Right hindlimb (tissue), 1 donor: ENCODE measurements around the gene WDR86.
A peak's percentile ranks its signal among the peaks of the same experiment; 100 is the strongest.

Source experiments
- DNase-seq: peaks from one replicate; pipeline ENCODE4 v3.0.0-alpha.2; 2018

The WDR86 gene, protein sequence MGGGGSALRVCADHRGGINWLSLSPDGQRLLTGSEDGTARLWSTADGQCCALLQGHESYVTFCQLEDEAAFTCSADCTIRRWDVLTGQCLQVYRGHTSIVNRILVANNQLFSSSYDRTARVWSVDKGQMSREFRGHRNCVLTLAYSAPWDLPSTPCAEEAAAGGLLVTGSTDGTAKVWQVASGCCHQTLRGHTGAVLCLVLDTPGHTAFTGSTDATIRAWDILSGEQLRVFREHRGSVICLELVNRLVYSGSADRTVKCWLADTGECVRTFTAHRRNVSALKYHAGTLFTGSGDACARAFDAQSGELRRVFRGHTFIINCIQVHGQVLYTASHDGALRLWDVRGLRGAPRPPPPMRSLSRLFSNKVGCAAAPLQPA

DNA sequence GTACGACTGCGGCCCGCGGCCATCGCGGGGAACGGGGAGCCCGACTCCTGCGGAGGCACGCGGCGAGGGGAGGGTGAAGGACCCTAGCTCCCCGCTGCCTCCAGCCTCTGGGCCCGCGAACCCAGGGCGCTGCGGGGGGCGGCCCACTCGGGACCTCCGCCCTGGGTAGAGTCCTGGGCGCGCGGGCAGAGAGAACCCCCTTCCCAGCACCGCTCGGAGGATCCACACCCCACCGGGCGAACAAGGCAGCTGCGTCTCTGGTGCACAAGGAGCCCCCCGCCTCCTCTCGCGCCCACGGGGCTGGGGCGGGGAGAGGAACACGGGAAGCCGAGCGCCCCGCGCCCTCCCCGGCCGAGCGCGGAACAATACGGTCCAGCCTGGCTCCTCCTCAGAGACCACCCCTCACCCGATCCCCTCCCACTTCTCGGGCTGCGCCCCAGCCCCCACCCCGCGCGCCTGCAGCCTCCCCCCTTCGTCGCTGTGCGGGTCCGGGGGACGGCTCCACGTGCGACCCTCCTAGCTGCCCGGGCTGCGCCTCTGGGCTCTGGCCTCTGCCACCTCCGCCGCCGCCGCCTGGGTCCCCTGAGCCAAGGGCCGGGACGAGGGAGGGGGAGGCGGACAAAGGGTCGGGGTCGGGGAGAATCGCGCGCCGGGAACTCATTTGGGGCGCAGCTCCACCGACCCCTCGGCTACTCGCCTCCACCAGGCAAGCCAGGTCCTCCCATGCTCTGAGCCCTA lies at the start of gene WDR86:
Gene WDR86, minus strand, starts transcription at position 372 of the 738 bp plus-strand sequence. CDS start 449 bp downstream, outside the sequence.
- DNase-seq: peak; percentile 72

- DNase-seq: no peak
These were observed 47.7 kb upstream of the WDR86 start for GRCh38 chr7:151457534-151457933.

- no peak for DNase-seq
These were observed 46.9 kb upstream of the WDR86 start for GRCh38 chr7:151456782-151457181.

- no peak for DNase-seq
These were observed 46.4 kb upstream of the WDR86 start for GRCh38 chr7:151456276-151456675.

DNA sequence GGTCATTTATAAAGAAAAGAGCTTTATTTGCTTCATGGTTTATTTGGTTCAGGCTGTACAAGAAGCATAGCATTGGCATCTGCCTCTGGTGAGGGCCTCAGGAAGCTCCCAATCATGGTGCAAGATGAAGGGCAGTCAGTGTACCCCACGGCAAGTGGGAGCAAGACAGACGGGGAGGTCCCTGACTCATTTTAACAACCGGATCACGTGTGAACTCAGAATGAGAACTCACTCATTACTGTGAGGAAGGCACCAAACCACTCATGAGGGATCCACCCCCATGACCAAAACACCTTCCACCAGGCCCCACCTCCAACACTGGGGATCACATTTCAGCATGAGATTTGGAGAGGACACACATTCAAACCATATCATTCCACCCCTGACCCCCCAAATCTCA lies 45.9 kb upstream of the WDR86 start:
- no peak for DNase-seq

GRCh38 chr7:151454932-151455530 lies 45.2 kb upstream of the WDR86 start:
- no peak for DNase-seq

DNA sequence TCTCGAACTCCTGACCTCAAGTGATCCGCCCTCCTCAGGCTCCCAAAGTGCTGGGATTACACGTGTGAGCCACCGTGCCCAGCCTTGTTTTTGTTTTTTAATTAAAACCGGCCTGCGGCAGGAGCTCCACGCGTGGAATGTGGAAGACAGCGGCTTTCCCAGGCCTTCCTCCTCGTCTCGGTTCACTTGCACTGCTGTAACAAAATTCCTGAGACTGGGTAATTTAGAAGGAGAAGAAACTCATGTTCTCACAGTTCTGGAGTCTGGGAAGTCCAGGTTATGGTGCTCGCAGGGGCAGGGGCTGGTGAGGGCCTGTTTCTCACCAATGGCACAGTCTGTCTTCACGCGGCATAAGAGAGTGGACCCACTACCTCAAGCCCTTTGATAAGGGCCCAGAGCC lies 44.5 kb upstream of the WDR86 start:
- DNase-seq: no peak

- no peak for DNase-seq
These were observed 43.5 kb upstream of the WDR86 start for GRCh38 chr7:151453326-151453791.

DNA sequence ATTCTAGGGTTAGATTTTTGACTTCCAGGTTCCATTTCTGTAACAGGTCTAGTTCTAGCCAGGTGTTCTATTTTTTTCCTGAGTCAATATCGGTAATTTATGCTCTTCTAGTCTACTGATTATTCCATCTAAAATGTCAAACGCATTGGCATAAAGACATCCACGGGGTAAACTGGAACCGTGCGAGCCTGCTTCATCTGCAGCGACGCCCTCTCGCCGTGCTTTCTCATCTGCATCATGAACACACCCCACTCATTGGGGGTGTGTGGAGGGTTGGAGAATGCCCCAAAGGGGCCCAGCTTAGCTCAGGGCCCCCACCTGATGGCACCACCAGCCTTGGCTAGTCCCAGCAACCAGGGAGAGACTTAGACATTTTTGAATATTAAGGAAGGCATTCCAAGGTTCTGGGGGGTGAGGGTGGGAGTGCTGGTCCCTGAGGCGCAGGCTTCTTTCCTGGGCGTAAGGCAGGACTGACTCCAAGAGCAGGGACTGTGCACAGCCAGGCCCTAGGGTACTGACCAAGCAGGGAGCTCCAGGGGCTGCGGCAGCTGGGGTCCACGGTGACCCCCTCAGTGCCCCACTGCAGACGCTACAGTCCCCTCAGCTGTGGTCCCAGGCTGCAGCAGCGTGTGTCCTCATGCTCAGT lies 43.0 kb upstream of the WDR86 start:
- DNase-seq: no peak

DNA sequence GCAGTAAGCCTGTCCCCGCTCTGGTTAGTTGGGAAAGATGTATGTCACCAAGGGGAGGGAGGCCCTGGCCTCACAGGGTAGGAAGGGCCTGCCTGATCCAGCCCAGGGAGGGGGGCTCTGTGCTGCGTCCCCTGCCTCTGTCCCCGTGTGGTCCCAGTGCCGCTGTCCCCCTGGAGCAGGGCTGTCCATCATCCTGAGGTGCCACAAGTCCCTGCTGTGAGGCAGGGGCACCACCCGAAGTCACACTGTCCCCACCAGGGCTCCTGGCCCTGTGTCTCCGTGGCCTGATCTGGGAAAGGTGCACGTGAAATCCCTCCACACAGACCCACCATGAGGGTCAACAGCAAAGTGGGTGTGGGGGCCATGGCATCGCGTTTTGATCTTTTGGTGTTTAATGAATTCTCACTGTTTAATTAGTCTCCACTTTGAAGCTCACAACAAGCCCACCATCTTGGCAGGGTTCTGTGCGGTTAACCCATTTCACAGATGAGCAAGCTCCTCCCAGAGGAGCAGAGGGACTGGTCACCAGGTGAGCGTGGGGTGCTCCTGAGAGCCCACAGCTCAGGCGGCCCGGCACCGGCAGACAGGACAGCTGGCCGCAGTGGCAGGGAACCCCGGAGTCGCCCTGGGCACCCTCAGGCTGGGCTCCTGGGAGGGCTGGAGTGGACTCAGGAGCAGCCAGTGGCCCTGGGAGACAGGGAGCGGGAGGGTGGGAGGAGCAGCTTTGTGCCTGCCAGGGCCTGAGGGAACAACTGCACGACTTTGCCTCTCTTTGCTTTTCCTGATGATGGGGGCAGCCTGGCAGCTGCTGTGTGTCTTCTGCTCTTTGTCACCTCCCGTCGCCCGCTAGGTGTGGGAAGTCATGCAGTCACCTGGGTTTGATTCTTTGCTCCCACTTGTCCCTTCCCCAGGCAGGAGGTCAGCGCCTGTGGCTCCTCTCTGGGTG lies 42.1 kb upstream of the WDR86 start:
- DNase-seq: no peak

DNA sequence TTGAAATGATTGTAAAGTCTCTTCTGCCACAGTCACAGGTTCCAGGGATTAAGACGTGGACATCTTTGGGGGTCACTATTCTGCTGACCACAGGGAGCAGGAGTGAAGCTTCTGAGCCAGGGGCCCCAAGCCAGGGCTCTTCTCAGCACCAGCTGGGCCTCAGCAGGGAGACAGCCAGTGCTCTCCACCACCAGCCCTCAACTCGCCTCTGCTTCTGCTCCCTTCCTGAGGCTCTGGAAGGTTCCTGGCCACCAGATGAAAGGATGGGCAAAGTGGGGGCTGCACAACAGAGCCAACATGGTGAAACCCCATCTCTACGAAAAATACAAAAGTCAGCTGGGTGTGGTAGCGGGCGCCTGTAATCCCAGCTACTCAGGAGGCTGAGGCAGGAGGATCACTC lies 41.3 kb upstream of the WDR86 start:
- no peak for DNase-seq

- DNase-seq: no peak
These were observed 40.2 kb upstream of the WDR86 start for GRCh38 chr7:151449990-151450389.

DNA sequence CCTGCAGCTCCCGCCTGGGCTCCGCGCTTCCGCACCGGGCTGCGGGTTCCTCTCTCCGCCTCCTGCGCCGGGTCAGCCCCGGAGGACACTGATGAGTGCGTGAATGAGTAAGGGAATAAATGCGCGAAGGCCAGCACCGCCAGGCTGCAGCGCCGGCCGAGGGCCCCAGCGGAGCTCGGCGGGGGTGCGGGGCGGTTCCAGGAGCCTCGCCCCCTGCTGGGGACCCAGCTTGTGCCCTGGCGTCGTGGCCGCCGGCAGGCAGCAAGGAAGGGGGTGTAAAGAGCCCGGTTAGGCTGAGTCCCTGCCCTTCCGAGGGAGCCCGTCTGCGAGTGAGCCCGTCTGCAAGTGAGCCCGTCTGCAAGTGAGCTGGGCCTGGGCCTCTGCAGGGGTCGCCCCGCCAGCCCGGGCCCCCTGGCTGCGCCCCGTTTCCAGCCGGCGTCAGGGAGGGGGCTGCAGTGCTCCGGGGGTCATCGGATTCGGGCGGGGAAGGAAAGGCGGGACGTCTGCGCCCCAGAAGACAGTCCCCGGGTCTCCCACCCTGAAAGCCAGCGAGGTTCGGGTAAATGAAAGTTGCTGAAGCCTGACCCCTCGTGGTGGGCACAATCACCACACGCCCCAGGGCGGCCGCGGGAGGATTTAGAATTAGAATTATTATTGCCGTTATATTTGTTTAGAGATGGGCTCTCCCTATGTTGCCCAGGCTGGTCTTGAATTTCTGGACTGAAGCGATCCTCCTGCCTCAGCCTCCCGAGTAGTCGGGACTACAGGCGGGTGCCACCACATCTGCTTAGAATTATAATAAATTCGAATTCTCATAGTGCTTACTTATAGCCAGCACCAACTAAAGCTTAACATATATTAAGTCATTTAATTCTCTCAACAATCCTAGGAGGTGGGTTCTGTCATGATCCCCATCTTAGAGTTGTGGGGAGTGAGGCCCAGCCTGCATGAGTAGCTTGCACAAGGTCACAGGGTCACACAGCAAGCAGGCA lies 38.7 kb upstream of the WDR86 start:
- DNase-seq: peak; percentile 82

DNA sequence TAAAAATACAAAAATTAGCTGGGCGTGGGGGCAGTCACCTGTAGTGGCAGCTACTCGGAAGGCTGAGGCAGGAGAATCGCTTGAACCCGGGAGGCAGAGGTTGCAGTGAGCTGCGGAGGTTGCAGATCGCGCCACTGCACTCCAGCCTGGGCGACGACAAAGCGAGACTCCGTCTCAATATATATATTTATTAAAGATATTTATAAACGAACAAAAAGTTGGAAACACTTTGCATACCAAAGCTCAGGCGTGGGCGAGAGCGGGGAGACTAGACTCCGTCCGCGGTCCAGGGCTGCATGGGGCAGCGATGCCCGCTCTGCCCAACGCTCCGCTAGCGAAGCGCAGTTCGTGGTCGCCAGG lies 38.0 kb upstream of the WDR86 start:
- DNase-seq: no peak

DNA sequence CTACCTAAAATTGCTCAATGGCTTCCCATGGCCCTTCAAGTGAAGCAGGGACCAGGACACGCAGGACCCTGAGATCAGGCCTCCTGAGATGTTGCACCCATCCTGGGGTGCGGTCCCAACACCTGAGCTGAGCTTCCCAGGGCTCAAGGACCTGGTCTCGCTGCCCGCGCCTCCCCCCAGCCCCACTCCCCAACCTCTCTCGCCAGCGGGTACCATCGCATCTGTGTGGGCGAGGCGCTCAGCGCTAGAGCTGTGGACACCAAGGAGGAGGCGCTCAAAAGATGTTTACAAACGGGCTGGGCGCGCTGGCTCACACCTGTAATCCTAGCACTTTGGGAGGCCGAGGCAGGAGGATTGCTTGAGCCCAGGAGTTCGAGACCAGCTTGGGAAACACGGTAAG lies 37.5 kb upstream of the WDR86 start:
- no peak for DNase-seq

- no peak for DNase-seq
These were observed 36.6 kb upstream of the WDR86 start for GRCh38 chr7:151446412-151446811.

DNA sequence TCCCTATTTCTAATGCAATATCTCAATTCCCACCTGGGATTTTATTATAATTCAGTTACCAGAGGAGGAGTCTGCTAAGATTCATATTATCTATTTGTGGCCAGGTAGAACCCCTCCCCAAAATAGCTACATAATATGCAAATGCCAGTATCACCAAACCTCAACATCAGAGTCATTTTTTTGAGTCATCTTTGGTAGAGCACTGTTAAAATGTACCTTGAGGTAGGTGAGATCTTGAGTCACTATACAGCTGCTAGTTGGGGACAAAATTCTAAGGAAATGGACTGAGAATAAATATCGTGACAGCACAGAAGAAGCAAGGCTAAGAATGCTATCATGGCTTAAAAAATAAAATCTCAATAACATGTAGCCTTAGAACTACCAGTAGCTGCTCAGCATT lies 34.8 kb upstream of the WDR86 start:
- no peak for DNase-seq

DNA sequence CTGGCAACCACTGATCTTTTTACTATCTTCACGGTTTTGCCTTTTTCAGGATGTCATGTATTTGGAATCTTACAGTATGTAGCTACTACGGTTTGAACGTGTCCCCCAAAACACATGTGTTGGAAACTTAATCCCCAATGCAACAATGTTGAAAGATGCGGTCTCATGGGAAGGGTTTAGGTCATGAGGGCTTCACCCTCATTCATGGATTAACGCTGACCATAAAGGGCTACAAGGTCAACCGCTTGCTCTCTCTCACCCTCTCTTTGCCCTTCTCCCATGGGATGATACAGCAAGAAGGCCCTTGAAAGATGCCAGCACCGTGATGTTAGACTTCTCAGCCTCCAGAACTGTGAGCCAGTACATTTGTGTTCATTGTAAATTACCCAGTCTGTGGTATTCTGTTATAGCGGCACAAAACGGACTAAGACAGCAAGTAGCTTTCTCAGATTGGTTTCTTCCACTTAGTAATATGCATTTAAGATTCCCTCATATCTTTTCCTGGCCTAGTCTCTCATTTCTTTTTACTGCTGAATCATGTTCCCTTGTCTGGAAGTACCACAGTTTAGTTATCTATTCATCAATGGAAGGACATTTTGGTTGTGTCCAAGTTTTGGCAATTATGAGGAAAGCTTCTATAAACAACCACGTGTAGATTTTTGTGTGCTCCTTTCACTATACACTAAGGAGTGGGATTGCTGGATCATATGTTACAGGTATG lies 33.1 kb upstream of the WDR86 start:
- DNase-seq: no peak

- DNase-seq: no peak
These were observed 31.1 kb upstream of the WDR86 start for GRCh38 chr7:151440799-151441445.
